ENCODE results near the gene HNRNPR. TPM values are rescaled to one million over a fixed set of nuclear protein-coding genes. Genes with fewer than 3 reads are reported as not detected.
A peak's percentile ranks its signal among the peaks of the same experiment; 100 is the strongest.

Gene HNRNPR
- total and polyA plus RNA-seq, 9 of the 15 experiments (the other 6 are each of a cell fraction or from before 2014, with no cell fraction given): 80.9 to 372 (median 301) TPM

GRCh38 chr1:23341931-23342692 lies 2.0 kb downstream of the HNRNPR start (continued):
- TF ChIP-seq MAFK (IDR thresholded peaks at IDR 0.05; ENCODE audit: low read length) (no peak), YY1 (IDR thresholded peaks at IDR 0.05; ENCODE audit: borderline replicate concordance in 1 of 3, control insufficient read depth in 1 of 3, extremely low read depth in 1 of 3, insufficient read depth in 3 of 3, insufficient read length in 1 of 3, insufficient replicate concordance in 2 of 3, low read depth in 1 of 3, low read length in 2 of 3) (no peak), MXI1 (IDR thresholded peaks at IDR 0.05; ENCODE audit: low read depth, low read length) (no peak), WHSC1 (IDR thresholded peaks at IDR 0.05; ENCODE audit: low read length) (no peak), CEBPB (tag; IDR thresholded peaks at IDR 0.05) (peak; percentile 86), ETS2 (tag; IDR thresholded peaks at IDR 0.05; ENCODE audit: borderline replicate concordance, poor library complexity, severe bottlenecking) (no peak), SNRNP70 (optimal IDR thresholded peaks at IDR 0.05; ENCODE audit: low read depth, low read length) (no peak), DACH1 (IDR thresholded peaks at IDR 0.05; ENCODE audit: partially characterized antibody) (no peak), RCOR1 (IDR thresholded peaks at IDR 0.05; ENCODE audit: borderline replicate concordance in 1 of 2, low read depth in 2 of 2, low read length in 2 of 2) (no peak), RHOXF2B (CRISPR knock-in tag; conservative IDR thresholded peaks at IDR 0.05) (no peak), CLOCK (CRISPR knock-in tag; IDR thresholded peaks at IDR 0.05; ENCODE audit: borderline replicate concordance) (no peak), ZNF830 (CRISPR knock-in tag; IDR thresholded peaks at IDR 0.05) (no peak), KLF1 (tag; IDR thresholded peaks at IDR 0.05) (no peak), E2F1 (CRISPR knock-in tag; IDR thresholded peaks at IDR 0.05) (no peak), ZNF311 (CRISPR knock-in tag; IDR thresholded peaks at IDR 0.05) (no peak), FOXP4 (CRISPR knock-in tag; IDR thresholded peaks at IDR 0.05; ENCODE audit: borderline replicate concordance) (no peak), SFPQ (IDR thresholded peaks at IDR 0.05; ENCODE audit: low read depth, low read length) (no peak), PHF21A (IDR thresholded peaks at IDR 0.05; ENCODE audit: borderline replicate concordance, low read depth) (no peak), NR4A1 (CRISPR knock-in tag; IDR thresholded peaks at IDR 0.05) (no peak), NR4A1 (tag; IDR thresholded peaks at IDR 0.05) (no peak)

Data from K562 (cell line).